Fibroblast of lung (primary cell): ENCODE results near the gene ATG4D.
A peak's percentile ranks its signal among the peaks of the same experiment; 100 is the strongest.

Experiments
- EZH2 ChIP-seq: IDR thresholded peaks from 2 replicates; pipeline ENCODE4 v1.5.1; 2012; ENCODE audit warnings: low read length, control low read depth, mild to moderate bottlenecking; ENCODE audit errors: missing control alignments
- TF ChIP-seq, protein P1 (sequence below), 2 donors: IDR thresholded peaks in 1 of 2; conservative IDR thresholded peaks in 1 of 2; 1 replicate in 1 of 2; 2 replicates in 1 of 2; pipeline ENCODE4 v1.5.1; 2011 to 2012; ENCODE audit warnings: low read length in 2 of 2, control low read depth in 1 of 2, inconsistent platforms in 1 of 2, low read depth in 1 of 2, mild to moderate bottlenecking in 1 of 2

DNA sequence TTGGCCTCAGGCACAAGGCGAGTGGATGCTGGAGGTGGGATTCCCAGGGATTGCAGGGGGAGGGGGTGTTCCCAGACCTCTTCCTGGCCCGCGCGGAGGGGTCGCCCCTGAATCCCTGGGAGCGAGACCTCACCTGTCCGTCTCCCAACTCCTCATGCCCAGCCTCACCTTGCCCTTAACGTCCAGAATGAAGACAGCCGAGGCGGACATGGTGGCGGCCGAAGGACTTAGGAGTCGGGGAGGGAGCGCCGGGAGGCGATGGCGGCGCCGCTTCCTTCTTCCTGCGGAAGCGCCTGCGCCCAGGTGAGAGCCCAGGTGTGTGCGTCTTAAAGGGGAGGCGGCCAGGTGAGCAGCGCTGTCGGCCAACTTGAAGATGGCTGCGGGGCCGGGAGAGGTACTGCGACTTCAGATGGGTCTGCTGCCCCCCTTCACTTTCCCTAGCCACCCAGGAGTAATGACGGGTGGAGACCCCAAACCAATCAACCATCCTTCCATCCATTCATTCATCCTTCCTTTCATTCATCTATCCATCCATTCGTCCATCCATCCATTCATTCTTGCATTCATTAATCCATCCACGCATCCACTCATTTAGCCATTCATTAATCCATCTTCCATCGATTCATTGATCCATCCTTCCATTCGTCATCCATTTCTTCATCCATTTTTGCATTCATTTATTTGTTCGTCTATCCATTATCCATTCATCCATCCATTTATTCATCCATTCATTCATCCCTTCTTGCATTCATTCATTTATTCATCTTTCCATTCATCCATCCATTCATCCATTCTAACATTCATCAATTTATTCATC lies 43.5 kb downstream of the ATG4D start, which contains the start of gene AP1M2:
- TF ChIP-seq, protein P1, sequence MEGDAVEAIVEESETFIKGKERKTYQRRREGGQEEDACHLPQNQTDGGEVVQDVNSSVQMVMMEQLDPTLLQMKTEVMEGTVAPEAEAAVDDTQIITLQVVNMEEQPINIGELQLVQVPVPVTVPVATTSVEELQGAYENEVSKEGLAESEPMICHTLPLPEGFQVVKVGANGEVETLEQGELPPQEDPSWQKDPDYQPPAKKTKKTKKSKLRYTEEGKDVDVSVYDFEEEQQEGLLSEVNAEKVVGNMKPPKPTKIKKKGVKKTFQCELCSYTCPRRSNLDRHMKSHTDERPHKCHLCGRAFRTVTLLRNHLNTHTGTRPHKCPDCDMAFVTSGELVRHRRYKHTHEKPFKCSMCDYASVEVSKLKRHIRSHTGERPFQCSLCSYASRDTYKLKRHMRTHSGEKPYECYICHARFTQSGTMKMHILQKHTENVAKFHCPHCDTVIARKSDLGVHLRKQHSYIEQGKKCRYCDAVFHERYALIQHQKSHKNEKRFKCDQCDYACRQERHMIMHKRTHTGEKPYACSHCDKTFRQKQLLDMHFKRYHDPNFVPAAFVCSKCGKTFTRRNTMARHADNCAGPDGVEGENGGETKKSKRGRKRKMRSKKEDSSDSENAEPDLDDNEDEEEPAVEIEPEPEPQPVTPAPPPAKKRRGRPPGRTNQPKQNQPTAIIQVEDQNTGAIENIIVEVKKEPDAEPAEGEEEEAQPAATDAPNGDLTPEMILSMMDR (conservative IDR thresholded peaks at IDR 0.05 in 1 of 2, IDR thresholded peaks at IDR 0.05 in 1 of 2; ENCODE audit: low read depth in 1 of 2, low read length in 2 of 2), result no peak
- TF ChIP-seq EZH2, result peak; percentile 64
